Measurements from ENCODE around the gene SLC9A9.

SLC9A9 gene

GRCh38 chr3:143344516-143345165 lies 503.6 kb downstream of the SLC9A9 start:
- DNase-seq: no peak

DNA sequence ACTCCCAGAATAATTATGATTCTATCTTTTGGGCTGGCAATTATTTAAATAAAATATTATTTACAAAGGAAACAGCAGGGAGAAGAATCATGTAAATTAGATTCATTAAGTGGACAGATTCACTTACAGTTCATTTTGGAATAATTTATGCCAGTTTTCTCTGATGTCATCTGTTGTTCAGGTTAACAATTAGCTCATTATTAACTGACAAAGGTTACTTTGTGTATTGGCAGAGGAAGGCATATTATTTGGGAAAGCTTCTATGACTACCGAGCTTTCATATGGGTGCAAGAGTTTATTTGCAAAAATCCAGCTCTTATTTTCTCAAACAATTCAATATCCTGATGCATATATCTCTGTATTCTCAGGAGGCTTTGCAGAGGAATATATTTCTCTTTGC lies 504.3 kb downstream of the SLC9A9 start:
- no peak for DNase-seq

DNA sequence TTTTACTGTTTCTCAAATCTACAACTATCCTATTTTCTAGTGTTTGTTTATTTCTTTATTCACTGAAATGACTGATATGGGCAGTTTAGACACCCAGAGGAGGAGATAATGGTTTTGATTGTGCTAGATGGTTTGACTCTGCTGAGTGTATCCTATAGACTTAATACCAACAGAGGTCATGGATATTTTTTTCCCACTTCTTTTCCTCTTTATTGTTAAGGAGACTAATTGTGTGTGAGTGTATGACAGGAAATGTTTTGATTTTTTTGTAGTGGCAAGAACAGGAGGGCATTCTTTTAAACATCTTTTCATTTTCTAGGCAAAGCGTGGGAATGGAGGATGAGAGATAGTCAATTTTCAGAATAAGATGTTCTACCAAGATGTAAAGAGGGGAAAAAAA lies 505.2 kb downstream of the SLC9A9 start:
- no peak for DNase-seq

- DNase-seq: no peak
These were observed 508.8 kb downstream of the SLC9A9 start for GRCh38 chr3:143339451-143339850.

DNA sequence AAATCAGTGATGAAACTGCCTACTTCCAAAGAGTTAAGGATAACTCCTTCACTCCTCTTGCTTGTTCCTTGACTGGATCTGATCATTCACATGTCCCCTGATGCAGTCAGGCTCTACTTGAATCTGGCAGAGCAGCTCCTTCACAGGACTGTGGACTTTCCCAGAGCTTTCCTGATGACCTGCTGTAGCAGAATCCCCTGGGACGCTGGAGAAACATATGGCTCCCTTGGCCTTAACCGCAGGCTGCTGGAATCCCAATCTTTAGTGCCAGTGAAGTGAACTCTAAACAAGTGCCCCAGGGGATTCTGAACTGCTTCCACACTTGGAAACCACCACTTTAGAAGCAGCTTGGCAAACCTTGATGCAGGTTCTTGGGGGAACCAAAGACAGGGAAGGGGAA lies 510.9 kb downstream of the SLC9A9 start:
- no peak for DNase-seq

DNA sequence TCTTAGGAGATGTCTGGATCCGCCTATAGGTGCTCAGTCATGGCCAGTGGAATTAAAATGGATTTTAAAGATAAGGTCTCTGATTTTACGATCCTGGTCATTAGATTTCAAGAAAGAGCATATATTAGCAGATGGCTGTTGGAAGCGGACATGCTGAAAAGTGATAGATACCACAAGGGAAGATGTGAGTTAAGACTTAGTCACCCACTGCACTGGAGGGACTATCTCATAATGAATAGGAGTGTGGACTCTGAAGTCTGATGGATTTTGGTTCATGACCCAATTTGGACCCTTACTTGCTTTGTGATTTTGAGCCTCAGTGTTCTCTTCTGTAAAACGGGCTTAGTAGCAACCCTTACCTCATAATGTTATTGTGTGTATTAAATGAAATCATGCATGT lies 514.0 kb downstream of the SLC9A9 start:
- DNase-seq: no peak

GRCh38 chr3:143333367-143333766 lies 514.9 kb downstream of the SLC9A9 start:
- no peak for DNase-seq

DNA sequence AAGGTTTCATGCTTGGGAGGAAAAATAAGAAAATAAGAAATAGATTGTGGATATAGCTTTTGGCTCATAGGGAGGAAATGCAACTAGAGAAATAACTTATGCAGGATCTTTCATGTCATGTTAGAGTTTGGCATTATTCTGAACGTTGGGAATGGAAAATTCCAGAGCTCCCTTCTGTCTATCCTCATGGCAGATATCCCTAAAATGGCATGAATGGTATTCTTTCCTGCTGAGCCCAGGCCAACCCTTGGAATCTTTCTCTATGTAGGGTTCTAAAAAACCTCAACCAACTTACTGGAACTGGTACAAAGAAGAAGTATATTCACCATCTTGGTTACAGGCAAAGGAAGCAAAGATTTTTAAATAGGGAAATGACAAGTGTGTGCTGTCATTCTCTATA lies 516.2 kb downstream of the SLC9A9 start:
- no peak for DNase-seq

DNA sequence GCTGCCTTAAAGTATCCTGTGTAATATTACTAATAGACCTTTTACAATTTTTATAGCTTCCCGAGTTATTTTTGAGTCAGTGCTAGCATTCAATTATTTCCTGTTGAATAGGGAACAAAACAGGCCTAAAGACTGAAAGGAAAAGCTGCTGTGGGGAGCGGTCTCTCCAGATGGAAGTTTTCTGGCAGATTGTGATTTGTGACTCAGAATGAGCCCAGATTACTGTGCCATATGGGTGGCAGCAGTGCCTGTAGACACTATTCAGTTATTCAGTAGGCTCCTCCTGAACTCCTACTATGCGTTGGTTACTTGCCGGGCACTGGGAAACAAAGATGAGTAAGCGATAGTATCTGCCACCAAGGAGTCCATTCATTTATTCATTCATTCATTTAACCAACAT lies 516.9 kb downstream of the SLC9A9 start:
- no peak for DNase-seq

GRCh38 chr3:143330296-143330868 lies 517.9 kb downstream of the SLC9A9 start:
- DNase-seq: no peak

DNA sequence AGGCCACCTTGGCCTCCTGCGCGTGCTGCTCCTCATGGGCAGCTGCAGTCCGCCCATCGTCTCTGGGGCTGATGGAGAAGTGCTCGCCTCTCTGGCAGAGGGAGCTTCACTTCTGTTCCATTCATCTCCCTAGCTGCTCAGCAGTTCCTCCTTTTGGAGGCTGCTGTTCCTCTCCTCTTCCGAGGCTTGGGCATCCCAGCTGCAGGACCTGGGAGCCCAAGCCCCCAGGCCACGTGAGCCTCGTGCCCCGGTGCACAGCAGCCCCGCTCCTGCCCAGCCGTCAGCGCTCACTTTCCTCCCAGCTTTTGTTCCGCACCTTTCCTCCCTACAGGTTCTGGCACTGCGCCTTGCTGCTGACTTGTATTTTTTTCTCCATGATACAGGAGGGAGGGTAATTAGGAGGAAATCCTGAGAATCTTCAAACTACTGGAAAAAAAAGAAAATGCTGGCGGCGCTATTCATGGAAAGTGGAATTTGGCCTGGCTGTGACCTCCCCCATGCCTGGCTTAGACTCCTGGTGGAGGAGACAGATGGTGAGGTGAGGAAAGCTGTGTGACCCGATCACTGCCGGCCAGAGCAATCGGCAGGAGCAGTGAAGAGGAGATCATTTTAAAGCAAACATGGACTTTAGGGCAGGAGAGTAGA lies 518.6 kb downstream of the SLC9A9 start:
- DNase-seq: no peak

- no peak for DNase-seq
These were observed 519.8 kb downstream of the SLC9A9 start for GRCh38 chr3:143328451-143328850.

- DNase-seq: no peak
These were observed 521.1 kb downstream of the SLC9A9 start for GRCh38 chr3:143326983-143327778.

- DNase-seq: no peak
These were observed 527.1 kb downstream of the SLC9A9 start for GRCh38 chr3:143321058-143321769.

DNA sequence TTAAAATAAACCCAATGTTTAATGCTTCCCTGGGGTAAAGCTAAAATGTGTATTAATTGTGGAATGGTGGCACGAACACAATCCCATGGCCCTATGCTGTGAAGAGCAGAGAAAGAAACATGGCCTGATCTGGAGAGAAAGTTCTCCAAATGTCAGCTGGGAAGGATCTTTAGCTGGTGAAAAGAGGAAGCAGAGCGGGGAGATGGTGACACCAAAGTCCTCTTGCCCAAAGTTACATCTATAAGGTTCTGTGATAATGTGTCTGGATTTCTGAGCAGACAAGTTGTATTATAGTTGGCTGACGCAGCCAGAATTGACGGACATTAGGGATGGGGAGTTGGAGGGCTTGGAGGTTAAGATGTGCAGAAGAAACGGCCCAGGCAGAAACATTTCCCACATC lies 532.5 kb downstream of the SLC9A9 start:
- DNase-seq: no peak

DNA sequence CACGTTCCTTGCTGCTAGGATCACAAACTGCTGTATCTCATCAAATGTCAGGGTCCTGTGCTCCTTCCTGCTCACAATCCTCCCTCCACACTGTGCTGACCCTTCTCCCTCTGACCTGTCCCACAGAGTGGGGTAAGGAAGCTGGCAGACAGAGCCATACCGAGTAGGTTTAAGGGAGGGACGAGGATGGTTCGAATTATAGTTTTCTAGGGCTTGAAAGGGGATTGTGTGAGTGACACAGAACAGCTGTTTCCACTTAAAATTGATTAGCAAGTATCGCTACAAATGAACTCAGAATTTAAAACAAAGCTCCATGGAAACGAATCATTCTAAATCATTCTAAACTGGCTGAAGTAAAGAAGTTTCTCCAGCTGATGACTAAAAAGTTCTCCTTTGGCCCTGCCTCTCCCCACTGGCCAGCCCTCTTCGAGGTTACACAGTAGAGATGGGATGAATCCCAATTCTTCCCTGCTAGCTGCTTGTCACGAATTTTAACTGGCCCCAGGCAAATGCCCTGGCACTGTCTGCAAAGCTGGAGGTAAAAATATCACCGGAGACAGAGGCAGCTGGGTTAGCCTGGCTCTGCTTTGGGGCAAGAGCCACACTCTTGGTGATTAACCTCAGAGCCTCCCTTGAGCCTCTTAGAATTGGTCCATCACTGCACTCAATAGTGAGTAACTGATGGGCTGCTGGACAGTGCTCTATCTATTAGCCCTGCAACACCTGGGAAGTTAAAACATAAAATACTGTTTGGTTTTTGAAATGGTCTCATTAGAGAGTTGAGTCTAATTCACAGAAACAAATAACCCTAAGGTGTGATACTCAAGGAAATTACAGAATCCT lies 533.8 kb downstream of the SLC9A9 start:
- DNase-seq: no peak

GRCh38 chr3:143313893-143314188 lies 534.4 kb downstream of the SLC9A9 start:
- no peak for DNase-seq

- no peak for DNase-seq
These were observed 535.0 kb downstream of the SLC9A9 start for GRCh38 chr3:143313025-143313892.

DNA sequence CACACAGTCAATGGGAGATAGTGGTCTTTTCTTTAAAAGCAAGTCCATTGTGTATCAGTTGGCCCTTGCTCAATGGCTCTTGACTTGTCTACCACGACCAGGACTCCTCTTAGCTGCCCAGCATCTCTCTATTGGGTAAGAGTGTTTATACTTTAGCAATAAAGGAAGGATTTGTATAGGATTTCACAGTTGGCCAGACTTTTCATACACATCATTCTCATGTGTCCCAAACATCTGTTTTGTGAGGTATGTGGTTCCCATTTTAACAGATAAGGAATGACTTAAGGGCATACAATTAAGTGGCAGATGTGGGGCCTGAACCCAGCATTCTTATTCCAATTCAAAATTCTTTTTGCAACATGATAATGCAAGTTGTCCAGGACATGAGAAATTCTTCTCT lies 537.2 kb downstream of the SLC9A9 start:
- DNase-seq: no peak

GRCh38 chr3:143309705-143310104 lies 538.6 kb downstream of the SLC9A9 start:
- no peak for DNase-seq

DNA sequence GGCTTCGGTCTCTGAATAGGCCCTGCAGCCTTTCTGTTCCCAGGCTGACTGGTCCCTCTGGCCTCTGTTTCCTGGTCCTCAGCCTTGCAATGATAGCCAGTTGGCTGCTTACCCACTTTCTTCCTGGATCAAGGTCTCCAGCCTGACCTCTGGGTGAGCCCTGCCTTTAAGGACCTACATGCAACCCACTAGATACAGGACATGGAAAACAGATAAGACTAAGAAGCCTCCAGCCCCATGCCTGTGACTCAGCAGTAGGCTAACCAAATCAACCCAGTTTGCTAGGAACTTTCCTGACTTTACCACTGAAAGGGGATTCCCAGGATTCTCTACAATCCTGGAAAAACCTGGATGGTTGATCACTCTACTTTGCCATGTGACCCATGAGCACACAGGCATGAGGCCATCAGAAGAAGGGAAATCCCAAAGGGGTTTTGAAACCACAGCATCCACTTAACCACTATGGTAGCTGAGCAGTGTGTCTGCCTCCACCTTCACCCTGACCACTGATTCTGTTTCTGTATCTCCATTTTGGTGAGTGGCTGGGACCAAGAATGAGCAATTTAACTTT lies 540.6 kb downstream of the SLC9A9 start:
- DNase-seq: no peak
